GM12878 (cell line): Measurements from ENCODE around the gene MTCH2. TPM values are rescaled to one million over a fixed set of nuclear protein-coding genes. Genes with fewer than 3 reads are reported as not detected.

Source experiments
- ATAC-seq: fragments of 200-7000 bp; cut with Tn5 transposase; 3 replicates; pipeline ENCODE4 v1.9.1; 2020; ENCODE audit warnings: mild to moderate bottlenecking, moderate library complexity
- BruUV-seq: library from RNA; stranded (reverse); fragments of 400-500 nt; replicated peaks from 2 replicates; lab custom pipeline; 2021; lab: Mats Ljungman, UMichigan
- CTCF ChIA-PET: fragments of 300-600 bp; sonication (Branson Sonifier 250); formaldehyde crosslinking; extraction: SDS; loops from one replicate; lab custom pipeline; 2021; ENCODE audit warnings: inconsistent platforms; lab: Yijun Ruan, JAX
- POLR2A ChIA-PET: fragments of 350-600 bp; formaldehyde crosslinking; extraction: SDS; loops from one replicate; lab custom pipeline; 2021; ENCODE audit warnings: inconsistent platforms; lab: Charles Lee
- RAD21 ChIA-PET: fragments of 300-600 bp; sonication (Branson Sonifier 250); formaldehyde crosslinking; loops from one replicate; lab custom pipeline; 2023; ENCODE audit warnings: antibody characterized with exemption; ENCODE audit not compliant: unreplicated experiment; lab: Charles Lee
- SMC1A ChIA-PET: fragments of 300-600 bp; sonication (Branson Sonifier 250); formaldehyde crosslinking; loops from one replicate; lab custom pipeline; 2023; ENCODE audit not compliant: unreplicated experiment, uncharacterized antibody; lab: Charles Lee
- DNase-seq: peaks from one replicate; pipeline ENCODE4 v3.0.0-alpha.2; 2011; ENCODE audit warnings: low read depth, low spot score
- FAIRE-seq: peaks from 3 replicates; lab custom pipeline; 2011; peaks lifted over from hg19 to GRCh38; lab: Jason Lieb, UNC
- H2AFZ ChIP-seq: 2 replicates; pipeline ENCODE4 v1.6.0; 2011; ENCODE audit warnings: low read depth, low read length, control low read depth; ENCODE audit not compliant: control insufficient read depth
- H3K27ac ChIP-seq: 2 replicates; pipeline ENCODE4 v1.5.1; 2011; ENCODE audit warnings: control low read depth; ENCODE audit not compliant: control insufficient read depth, insufficient read depth
- H3K27me3 ChIP-seq, 2 experiments: replicated peaks in 1 of 2; 2 replicates each; pipeline versions ENCODE4 v1.6.0 to v1.6.1; 2011; ENCODE audit warnings: low read length in 1 of 2; ENCODE audit not compliant: control insufficient read depth in 2 of 2, insufficient read depth in 2 of 2
- H3K36me3 ChIP-seq, 2 experiments: 2 replicates each; pipeline ENCODE4 v1.5.1; 2011; ENCODE audit warnings: low read length in 1 of 2; ENCODE audit not compliant: control insufficient read depth in 2 of 2, insufficient read depth in 2 of 2
- H3K4me1 ChIP-seq: 2 replicates; pipeline ENCODE4 v1.6.1; 2011; ENCODE audit warnings: mild to moderate bottlenecking, low read length, moderate library complexity, mixed read lengths; ENCODE audit not compliant: control insufficient read depth, insufficient read depth
- H3K4me2 ChIP-seq: 2 replicates; pipeline ENCODE4 v1.6.0; 2011; ENCODE audit warnings: control low read depth; ENCODE audit not compliant: control insufficient read depth, insufficient read depth
- H3K4me3 ChIP-seq: fragments of 200-600 bp; sonication (generic); 2 replicates; pipeline ENCODE4 v1.5.1; 2016
- H3K79me2 ChIP-seq: 2 replicates; pipeline ENCODE4 v1.6.0; 2011; ENCODE audit warnings: low read length; ENCODE audit not compliant: control insufficient read depth, insufficient read depth
- H3K9ac ChIP-seq: 2 replicates; pipeline ENCODE4 v1.8.0; 2011; ENCODE audit warnings: low read length, control low read depth, mixed read lengths; ENCODE audit not compliant: control insufficient read depth, insufficient read depth
- H3K9me3 ChIP-seq: replicated peaks from 3 replicates; pipeline ENCODE4 v1.5.1; 2011; ENCODE audit warnings: mild to moderate bottlenecking, low read length; ENCODE audit not compliant: control insufficient read depth, insufficient read depth
- H4K20me1 ChIP-seq: 2 replicates; pipeline ENCODE4 v1.6.0; 2011; ENCODE audit not compliant: control insufficient read depth, insufficient read depth
- CBFB ChIP-seq: IDR thresholded peaks from 2 replicates; pipeline ENCODE4 v1.6.1; 2016; ENCODE audit warnings: antibody characterized with exemption, low read depth
- CBX3 ChIP-seq: fragments of 200-600 bp; sonication (generic); IDR thresholded peaks from 2 replicates; pipeline ENCODE4 v1.6.1; 2016; ENCODE audit warnings: low read depth, borderline replicate concordance
- CHD2 ChIP-seq: IDR thresholded peaks from 2 replicates; pipeline ENCODE4 v1.6.1; 2011; ENCODE audit warnings: low read depth, low read length, improper control_type of control experiment, borderline replicate concordance
- E2F4 ChIP-seq: IDR thresholded peaks from 2 replicates; pipeline ENCODE4 v1.6.1; 2012; ENCODE audit warnings: low read depth, low read length, improper control_type of control experiment
- FOS ChIP-seq: IDR thresholded peaks from 3 replicates; pipeline ENCODE4 v1.6.1; 2011; ENCODE audit warnings: borderline replicate concordance; ENCODE audit not compliant: insufficient read length; ENCODE audit errors: extremely low read depth
- GABPA ChIP-seq: IDR thresholded peaks from 2 replicates; pipeline ENCODE4 v1.6.1; 2014; ENCODE audit warnings: antibody characterized with exemption, low read depth, mild to moderate bottlenecking, inconsistent platforms
- IRF5 ChIP-seq: fragments of 450-650 bp; IDR thresholded peaks from 2 replicates; pipeline ENCODE4 v1.6.1; 2017; ENCODE audit warnings: borderline replicate concordance
- MTA2 ChIP-seq: fragments of 450-650 bp; IDR thresholded peaks from 2 replicates; pipeline ENCODE4 v1.6.1; 2016; ENCODE audit warnings: low read depth, mild to moderate bottlenecking, moderate library complexity
- NR2C2 ChIP-seq: IDR thresholded peaks from 2 replicates; pipeline ENCODE4 v1.6.1; 2011; ENCODE audit warnings: borderline replicate concordance, low read depth; ENCODE audit not compliant: control insufficient read depth, insufficient read length
- RCOR1 ChIP-seq: conservative IDR thresholded peaks from 2 replicates; pipeline ENCODE4 v1.6.1; 2012; ENCODE audit warnings: low read depth, low read length, improper control_type of control experiment
- SPI1 ChIP-seq: IDR thresholded peaks from 2 replicates; pipeline ENCODE4 v1.6.1; 2011; ENCODE audit warnings: low read depth, mild to moderate bottlenecking, low read length, moderate library complexity, borderline replicate concordance; ENCODE audit not compliant: insufficient read depth
- SRF ChIP-seq, 2 experiments: IDR thresholded peaks; 2 replicates each; pipeline ENCODE4 v1.6.1; 2011; ENCODE audit warnings: low read depth in 2 of 2, low read length in 2 of 2, mild to moderate bottlenecking in 1 of 2, moderate library complexity in 1 of 2
- YY1 ChIP-seq: IDR thresholded peaks from 2 replicates; pipeline ENCODE4 v1.6.1; 2011; ENCODE audit warnings: low read depth, mild to moderate bottlenecking, low read length
- ZBTB11 ChIP-seq: fragments of 450-650 bp; formaldehyde crosslinking; IDR thresholded peaks from 2 replicates; pipeline ENCODE4 v1.5.0; 2022; ENCODE audit warnings: mild to moderate bottlenecking, missing genetic modification characterization
- ZBTB4 ChIP-seq: fragments of 450-650 bp; formaldehyde crosslinking; IDR thresholded peaks from 2 replicates; pipeline ENCODE4 v1.4.0; 2022; ENCODE audit warnings: mild to moderate bottlenecking, moderate library complexity
- WGBS: methylation state at CpG from one replicate; pipeline ENCODE4 v1.1.6; 2016; ENCODE audit warnings: low lambda C conversion rate; ENCODE audit not compliant: insufficient replicate concordance, insufficient coverage; ENCODE audit errors: missing lambda C conversion rate; 5-methylcytosine and 5-hydroxymethylcytosine counted together
- in situ Hi-C: fragments of 300-500 bp; cut with MboI; formaldehyde crosslinking; loops from 9 replicates; pipeline ENCODE4 v1.14.3; 2018; ENCODE audit warnings: mixed read lengths
- intact Hi-C: fragments of 100-400 bp; cut with micrococcal nuclease; formaldehyde crosslinking; loops from one replicate; pipeline ENCODE4 v1.14.2; 2022; ENCODE audit not compliant: unreplicated experiment
- polyA plus RNA-seq, 11 experiments: library from polyadenylated mRNA; depleted of rRNA in 4 of 11; unstranded in 6 of 11; stranded (reverse) in 5 of 11; fragments of >200 nt; fragmentation: Nextera tagmentation in 4 of 11; fragmentation: Illumina TruSeq in 1 of 11; extraction: Ambion mirVana in 4 of 11; extraction: Trizol in 1 of 11; gene quantifications; 1 replicate in 1 of 11; 2 replicates in 10 of 11; pipeline versions ENCODE4 v1.2.1 to v1.2.3, GENCODE V29; 2011 to 2016; ENCODE audit warnings: inconsistent platforms in 2 of 11, missing spikeins in 2 of 11, low read depth in 1 of 11
- total RNA-seq, 4 experiments: library from RNA; depleted of rRNA in 3 of 4; stranded (reverse); fragments of >200 nt in 3 of 4; fragmentation: Illumina TruSeq in 1 of 4; extraction: Trizol in 1 of 4; gene quantifications; 2 replicates each; pipeline versions ENCODE4 v1.2.1 to v1.2.3, GENCODE V29; 2013 to 2021

The MTCH2 gene
- total and polyA plus RNA-seq, 10 of the 15 experiments (the other 5 are each of a cell fraction or from before 2014, with no cell fraction given) = 72.4 to 341 (median 144) TPM

- no peak for TF ChIP-seq ZBTB4 (CRISPR knock-in tag)
- no peak for TF ChIP-seq FOS
- no peak for TF ChIP-seq NR2C2
Measured at GRCh38 chr11:47609675-47610074, 32.7 kb downstream of the MTCH2 start (continued).

- no peak for DNase-seq
- no peaks in the 10 kb centered on the region for H3K79me2 ChIP-seq
- ChIA-PET POLR2A (no interaction called here), CTCF (interaction anchor here (1.0 to 2.7 kb wide), 3 partner anchors 9 to 55 kb away, joined by 3 to 13 read pairs (median 3); partner anchors contain the start of gene CELF1), RAD21 (interaction anchor here (1.0 to 1.1 kb wide), 3 partner anchors 10 to 109 kb away, joined by 3 read pairs; no protein-coding TSS in a partner anchor), SMC1A (no interaction called here)
- WGBS = 78% methylated on average over 7 of the region's 7 CpGs
- no peak for ATAC-seq
- no peaks in the 10 kb centered on the region for H3K9me3 ChIP-seq
- intact Hi-C loops (no loop called here), in situ Hi-C loops (no loop called here)
- H3K36me3 ChIP-seq = no peaks in the 10 kb centered on the region
- H3K4me1 ChIP-seq = peaks cover 8% of the 10 kb centered on the region
- no peak overlapping the region for H2AFZ ChIP-seq
- FAIRE-seq = no peak
- H3K27me3 ChIP-seq = no peaks in the 10 kb centered on the region; a peak in 1 of 4 replicates
- no peaks in the 10 kb centered on the region for H4K20me1 ChIP-seq
- H3K27ac ChIP-seq = no peak overlapping the region
- no peak overlapping the region for H3K4me2 ChIP-seq
- no TSS peak for BruUV-seq
- H3K4me3 ChIP-seq = no peak overlapping the region
- no peak overlapping the region for H3K9ac ChIP-seq
- TF ChIP-seq ZBTB11 = no peak
- TF ChIP-seq E2F4 = no peak
- TF ChIP-seq CBX3 = no peak
- no peak for TF ChIP-seq YY1
- no peak for TF ChIP-seq SRF (IDR thresholded peaks at IDR 0.05; ENCODE audit: low read depth in 2 of 2, low read length in 2 of 2)
- TF ChIP-seq CHD2 = no peak
- no peak for TF ChIP-seq GABPA
- no peak for TF ChIP-seq IRF5
- TF ChIP-seq RCOR1 = no peak
- TF ChIP-seq CBFB = no peak
- no peak for TF ChIP-seq SPI1
- no peak for TF ChIP-seq MTA2
Measured at GRCh38 chr11:47607380-47607779, 35.0 kb downstream of the MTCH2 start.
